ENCODE data around the gene EIF4E.

Gene EIF4E

DNA sequence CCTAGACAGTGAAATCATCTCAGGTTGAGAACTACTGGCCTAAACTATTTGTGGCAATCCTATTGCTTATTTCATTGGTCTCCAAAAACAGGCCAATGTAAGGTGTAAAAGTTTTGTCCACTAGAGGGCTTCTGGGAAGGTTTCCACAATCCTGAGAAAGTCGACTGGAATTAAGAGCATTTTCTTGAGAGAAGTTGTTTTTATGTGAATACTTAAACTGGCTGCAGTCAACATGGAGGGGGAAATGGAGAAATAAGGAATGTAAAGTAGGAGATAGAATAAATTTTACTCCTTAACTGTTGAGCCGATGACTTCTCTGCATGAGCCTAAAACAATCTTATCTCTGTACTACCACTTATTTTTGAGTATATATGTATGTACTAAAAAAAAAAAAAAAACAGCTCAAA lies 11.0 kb upstream of the EIF4E start:
- Histone ChIP-seq H3K9me3 (ENCODE audit: insufficient read depth, low read depth, low read length) (no peaks in the 10 kb centered on the region), H3K4me2 (ENCODE audit: low read depth, low read length, poor library complexity, severe bottlenecking) (no peak overlapping the region), H3K36me3 (ENCODE audit: insufficient read depth, low read length) (no peaks in the 10 kb centered on the region), H3K9ac (ENCODE audit: low read depth, low read length, poor library complexity, severe bottlenecking) (no peak overlapping the region), H3K4me1 (ENCODE audit: insufficient read depth, low read length, poor library complexity, severe bottlenecking) (peaks cover 3% of the 10 kb centered on the region), H3K79me2 (ENCODE audit: insufficient read depth, low read length) (no peaks in the 10 kb centered on the region), H3F3A (ENCODE audit: low read depth) (no peaks in the 10 kb centered on the region), H3K9me2 (replicated peaks; ENCODE audit: low read depth, low read length) (no peaks in the 10 kb centered on the region), H3K27me3 (ENCODE audit: insufficient read depth, low read length, poor library complexity, severe bottlenecking) (no peaks in the 10 kb centered on the region), H2AFZ (ENCODE audit: low read length) (no peak overlapping the region; the same call in 1 of the 2 replicates), H4K20me1 (ENCODE audit: insufficient read depth, low read length, poor library complexity, severe bottlenecking) (no peaks in the 10 kb centered on the region), H3K4me3 (ENCODE audit: low read length, poor library complexity, severe bottlenecking) (no peak overlapping the region)
- no peak for TF ChIP-seq EZH2phosphoT487 (IDR thresholded peaks at IDR 0.05; ENCODE audit: borderline replicate concordance)
- TF ChIP-seq, protein P1, sequence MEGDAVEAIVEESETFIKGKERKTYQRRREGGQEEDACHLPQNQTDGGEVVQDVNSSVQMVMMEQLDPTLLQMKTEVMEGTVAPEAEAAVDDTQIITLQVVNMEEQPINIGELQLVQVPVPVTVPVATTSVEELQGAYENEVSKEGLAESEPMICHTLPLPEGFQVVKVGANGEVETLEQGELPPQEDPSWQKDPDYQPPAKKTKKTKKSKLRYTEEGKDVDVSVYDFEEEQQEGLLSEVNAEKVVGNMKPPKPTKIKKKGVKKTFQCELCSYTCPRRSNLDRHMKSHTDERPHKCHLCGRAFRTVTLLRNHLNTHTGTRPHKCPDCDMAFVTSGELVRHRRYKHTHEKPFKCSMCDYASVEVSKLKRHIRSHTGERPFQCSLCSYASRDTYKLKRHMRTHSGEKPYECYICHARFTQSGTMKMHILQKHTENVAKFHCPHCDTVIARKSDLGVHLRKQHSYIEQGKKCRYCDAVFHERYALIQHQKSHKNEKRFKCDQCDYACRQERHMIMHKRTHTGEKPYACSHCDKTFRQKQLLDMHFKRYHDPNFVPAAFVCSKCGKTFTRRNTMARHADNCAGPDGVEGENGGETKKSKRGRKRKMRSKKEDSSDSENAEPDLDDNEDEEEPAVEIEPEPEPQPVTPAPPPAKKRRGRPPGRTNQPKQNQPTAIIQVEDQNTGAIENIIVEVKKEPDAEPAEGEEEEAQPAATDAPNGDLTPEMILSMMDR (conservative IDR thresholded peaks at IDR 0.05; ENCODE audit: low read length): peak; percentile 90

DNA sequence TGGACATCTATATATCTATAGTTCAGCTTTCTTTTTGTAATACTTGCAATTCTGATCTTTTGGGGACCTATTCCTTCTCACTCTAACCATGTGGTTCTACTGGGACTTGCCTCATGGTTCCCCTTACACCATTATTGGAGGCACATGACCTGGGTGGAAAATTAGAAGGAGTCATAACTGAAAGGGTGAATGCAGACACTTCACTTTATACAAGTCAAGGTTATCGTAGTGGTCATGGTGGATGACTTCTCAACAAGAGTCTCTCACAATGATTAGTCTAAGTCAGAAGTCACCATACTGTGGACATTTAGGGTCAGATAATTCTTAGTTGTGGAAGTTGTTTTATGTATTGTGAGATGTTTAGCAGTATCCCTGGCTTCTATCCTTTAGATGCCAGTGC lies 10.5 kb upstream of the EIF4E start:
- Histone ChIP-seq H3F3A (ENCODE audit: low read depth) (no peaks in the 10 kb centered on the region), H3K4me2 (ENCODE audit: low read depth, low read length, poor library complexity, severe bottlenecking) (no peak overlapping the region), H3K4me3 (ENCODE audit: low read length, poor library complexity, severe bottlenecking) (no peak overlapping the region), H3K27me3 (ENCODE audit: insufficient read depth, low read length, poor library complexity, severe bottlenecking) (no peaks in the 10 kb centered on the region), H3K4me1 (ENCODE audit: insufficient read depth, low read length, poor library complexity, severe bottlenecking) (peaks cover 3% of the 10 kb centered on the region), H2AFZ (ENCODE audit: low read length) (no peak overlapping the region), H3K9ac (ENCODE audit: low read depth, low read length, poor library complexity, severe bottlenecking) (no peak overlapping the region), H3K9me3 (ENCODE audit: insufficient read depth, low read depth, low read length) (no peaks in the 10 kb centered on the region), H3K79me2 (ENCODE audit: insufficient read depth, low read length) (no peaks in the 10 kb centered on the region), H3K36me3 (ENCODE audit: insufficient read depth, low read length) (no peaks in the 10 kb centered on the region), H4K20me1 (ENCODE audit: insufficient read depth, low read length, poor library complexity, severe bottlenecking) (no peaks in the 10 kb centered on the region), H3K9me2 (replicated peaks; ENCODE audit: low read depth, low read length) (no peaks in the 10 kb centered on the region)
- TF ChIP-seq, protein P1 (conservative IDR thresholded peaks at IDR 0.05; ENCODE audit: low read length): no peak
- TF ChIP-seq EZH2phosphoT487 (IDR thresholded peaks at IDR 0.05; ENCODE audit: borderline replicate concordance): no peak

DNA sequence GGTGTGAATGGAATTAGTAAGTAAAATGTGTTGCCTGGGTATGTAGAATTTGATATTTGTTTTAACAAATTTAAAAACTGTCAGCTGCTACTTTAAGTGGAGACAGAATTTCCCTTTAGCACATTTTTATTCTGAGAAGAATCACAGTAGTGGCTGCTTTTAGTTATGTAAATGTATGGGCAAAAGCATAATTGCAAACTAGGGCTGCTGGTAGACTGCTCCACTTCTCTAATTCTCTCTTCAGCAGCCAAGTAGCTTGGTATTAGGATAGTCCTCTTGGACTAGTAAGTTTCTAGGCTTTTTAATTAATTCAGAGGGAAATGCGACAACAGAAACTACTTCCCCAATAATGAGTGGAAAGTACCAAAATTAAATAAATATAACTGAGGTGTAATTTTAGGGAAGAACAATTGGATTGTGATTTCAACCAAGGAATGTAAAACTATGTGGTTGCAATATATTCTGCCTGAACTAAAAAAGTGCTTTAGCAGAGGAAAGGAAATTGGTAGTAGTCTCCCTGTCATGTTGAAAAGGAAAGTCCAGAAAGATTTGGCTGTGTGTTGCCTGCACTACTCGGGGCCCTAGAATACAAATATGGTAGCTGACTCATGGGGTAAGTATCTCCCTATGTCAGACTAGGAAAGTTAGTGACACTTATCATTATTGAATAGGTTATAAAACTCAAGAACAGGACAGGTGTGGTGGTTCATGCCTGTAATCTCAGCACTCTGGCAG lies 9.2 kb upstream of the EIF4E start:
- TF ChIP-seq, protein P1 (conservative IDR thresholded peaks at IDR 0.05; ENCODE audit: low read length): no peak
- TF ChIP-seq EZH2phosphoT487 (IDR thresholded peaks at IDR 0.05; ENCODE audit: borderline replicate concordance): no peak
- Histone ChIP-seq H3K4me2 (ENCODE audit: low read depth, low read length, poor library complexity, severe bottlenecking) (no peak overlapping the region), H3K9me3 (ENCODE audit: insufficient read depth, low read depth, low read length) (no peaks in the 10 kb centered on the region), H4K20me1 (ENCODE audit: insufficient read depth, low read length, poor library complexity, severe bottlenecking) (no peaks in the 10 kb centered on the region), H3K4me1 (ENCODE audit: insufficient read depth, low read length, poor library complexity, severe bottlenecking) (peaks cover 3% of the 10 kb centered on the region), H3K4me3 (ENCODE audit: low read length, poor library complexity, severe bottlenecking) (no peak overlapping the region), H2AFZ (ENCODE audit: low read length) (no peak overlapping the region), H3K36me3 (ENCODE audit: insufficient read depth, low read length) (no peaks in the 10 kb centered on the region), H3K9ac (ENCODE audit: low read depth, low read length, poor library complexity, severe bottlenecking) (no peak overlapping the region), H3F3A (ENCODE audit: low read depth) (no peaks in the 10 kb centered on the region), H3K9me2 (replicated peaks; ENCODE audit: low read depth, low read length) (no peaks in the 10 kb centered on the region), H3K27me3 (ENCODE audit: insufficient read depth, low read length, poor library complexity, severe bottlenecking) (no peaks in the 10 kb centered on the region), H3K79me2 (ENCODE audit: insufficient read depth, low read length) (no peaks in the 10 kb centered on the region)
